Type B pancreatic cell (in vitro differentiated cells): ENCODE results near the gene RBAK. TPM values are rescaled to one million over a fixed set of nuclear protein-coding genes. Genes with fewer than 3 reads are reported as not detected.
"Not testable (repeated sequence)": the region's sequence is repeated elsewhere in the genome, so short reads cannot be mapped to it uniquely, and the experiment has no call there.

ENCODE experiments used
- DNase-seq: peaks from one replicate; pipeline ENCODE4 v3.0.0; 2021; ENCODE audit warnings: mixed read lengths; ENCODE audit not compliant: unreplicated experiment; ENCODE audit errors: extremely low spot score
- H3K27ac Mint-ChIP-seq: 2 replicates; pipeline ENCODE4 v1.8.0; 2021; ENCODE audit warnings: mild to moderate bottlenecking, mixed read lengths
- H3K27me3 Mint-ChIP-seq: 2 replicates; pipeline ENCODE4 v1.8.0; 2021; ENCODE audit warnings: mixed read lengths
- H3K36me3 Mint-ChIP-seq: 2 replicates; pipeline ENCODE4 v1.8.0; 2021; ENCODE audit warnings: mixed read lengths
- H3K4me1 Mint-ChIP-seq: one replicate; pipeline ENCODE4 v1.8.0; 2021; ENCODE audit warnings: mixed read lengths; ENCODE audit not compliant: unreplicated experiment
- H3K4me3 Mint-ChIP-seq: 2 replicates; pipeline ENCODE4 v1.8.0; 2021; ENCODE audit warnings: mild to moderate bottlenecking, mixed read lengths
- H3K9me3 Mint-ChIP-seq: 2 replicates; pipeline ENCODE4 v1.8.0; 2021; ENCODE audit warnings: mixed read lengths
- CTCF ChIP-seq: fragments of 200-600 bp; sonication (generic); conservative IDR thresholded peaks from 2 replicates; pipeline ENCODE4 v1.5.0; 2021; ENCODE audit warnings: antibody characterized with exemption, mild to moderate bottlenecking
- total RNA-seq: library from RNA; stranded (reverse); gene quantifications from 2 replicates; pipeline ENCODE4 v1.2.1, GENCODE V29; 2021; ENCODE audit warnings: low replicate concordance

The RBAK gene
- total RNA-seq, 1 donor from 2014 or later: 15.9 TPM

- DNase-seq: no peak
- H3K27ac Mint-ChIP-seq: no peak overlapping the region
- H3K4me3 Mint-ChIP-seq: no peak overlapping the region
- H3K27me3 Mint-ChIP-seq: no peaks in the 10 kb centered on the region
- no peak for TF ChIP-seq CTCF
- peaks cover 66% of the 10 kb centered on the region for H3K36me3 Mint-ChIP-seq
- H3K9me3 Mint-ChIP-seq: peaks cover 17% of the 10 kb centered on the region
- H3K4me1 Mint-ChIP-seq: no peaks in the 10 kb centered on the region
Observed at GRCh38 chr7:5050676-5051075, 5.0 kb downstream of the RBAK start.

- not testable (repeated sequence) for H3K27ac Mint-ChIP-seq, DNase-seq, H3K27me3 Mint-ChIP-seq, H3K4me1 Mint-ChIP-seq, H3K4me3 Mint-ChIP-seq
- Mint-ChIP-seq H3K9me3 (peaks cover 21% of the 10 kb centered on the region), H3K36me3 (peaks cover 75% of the 10 kb centered on the region)
Observed at GRCh38 chr7:5051731-5052130, 6.1 kb downstream of the RBAK start.

GRCh38 chr7:5053175-5053574 lies 7.5 kb downstream of the RBAK start:
- Mint-ChIP-seq H3K4me3 (no peak overlapping the region), H3K9me3 (peaks cover 30% of the 10 kb centered on the region), H3K27ac (no peak overlapping the region), H3K4me1 (no peaks in the 10 kb centered on the region), H3K27me3 (no peaks in the 10 kb centered on the region), H3K36me3 (peaks cover 89% of the 10 kb centered on the region)
- no peak for TF ChIP-seq CTCF
- DNase-seq: no peak

- Mint-ChIP-seq H3K4me3 (peak overlapping the region; percentile 29), H3K27ac (peak overlapping the region; percentile 25), H3K27me3 (peaks cover 3% of the 10 kb centered on the region), H3K4me1 (no peaks in the 10 kb centered on the region), H3K36me3 (peaks cover 94% of the 10 kb centered on the region), H3K9me3 (peaks cover 57% of the 10 kb centered on the region)
- TF ChIP-seq CTCF: no peak
- DNase-seq: no peak
Observed at GRCh38 chr7:5063698-5064097, 18.0 kb downstream of the RBAK start.

- TF ChIP-seq CTCF: no peak
- peak overlapping the region; percentile 25 for H3K27ac Mint-ChIP-seq
- H3K36me3 Mint-ChIP-seq: peaks cover 94% of the 10 kb centered on the region
- H3K4me3 Mint-ChIP-seq: peak overlapping the region; percentile 71
- peaks cover 56% of the 10 kb centered on the region for H3K9me3 Mint-ChIP-seq
- DNase-seq: no peak
- peaks cover 3% of the 10 kb centered on the region for H3K27me3 Mint-ChIP-seq
- H3K4me1 Mint-ChIP-seq: no peaks in the 10 kb centered on the region
Observed at GRCh38 chr7:5064391-5065106, 18.9 kb downstream of the RBAK start.

- TF ChIP-seq CTCF: no peak
- DNase-seq: no peak
- no peak overlapping the region for H3K27ac Mint-ChIP-seq
- peaks cover 89% of the 10 kb centered on the region for H3K36me3 Mint-ChIP-seq
- H3K4me3 Mint-ChIP-seq: no peak overlapping the region
- peaks cover 51% of the 10 kb centered on the region for H3K9me3 Mint-ChIP-seq
- peaks cover 3% of the 10 kb centered on the region for H3K27me3 Mint-ChIP-seq
- no peaks in the 10 kb centered on the region for H3K4me1 Mint-ChIP-seq
Observed at GRCh38 chr7:5065107-5065407, 19.4 kb downstream of the RBAK start.
